HL-60/S4 treated with retinoic acid at 250 ng/mL for 4 days and 3 days (cell line): ENCODE data around the gene MSX1.

Source experiments
- in situ Hi-C: fragments of 300-500 bp; cut with MboI; formaldehyde crosslinking; loops from 2 replicates; pipeline ENCODE4 v1.7.0; 2022; ENCODE audit warnings: low sequenced_read_pairs

Gene MSX1

GRCh38 chr4:4893721-4894120 lies 34.3 kb downstream of the MSX1 start:
- in situ Hi-C loops: no loop called here

DNA sequence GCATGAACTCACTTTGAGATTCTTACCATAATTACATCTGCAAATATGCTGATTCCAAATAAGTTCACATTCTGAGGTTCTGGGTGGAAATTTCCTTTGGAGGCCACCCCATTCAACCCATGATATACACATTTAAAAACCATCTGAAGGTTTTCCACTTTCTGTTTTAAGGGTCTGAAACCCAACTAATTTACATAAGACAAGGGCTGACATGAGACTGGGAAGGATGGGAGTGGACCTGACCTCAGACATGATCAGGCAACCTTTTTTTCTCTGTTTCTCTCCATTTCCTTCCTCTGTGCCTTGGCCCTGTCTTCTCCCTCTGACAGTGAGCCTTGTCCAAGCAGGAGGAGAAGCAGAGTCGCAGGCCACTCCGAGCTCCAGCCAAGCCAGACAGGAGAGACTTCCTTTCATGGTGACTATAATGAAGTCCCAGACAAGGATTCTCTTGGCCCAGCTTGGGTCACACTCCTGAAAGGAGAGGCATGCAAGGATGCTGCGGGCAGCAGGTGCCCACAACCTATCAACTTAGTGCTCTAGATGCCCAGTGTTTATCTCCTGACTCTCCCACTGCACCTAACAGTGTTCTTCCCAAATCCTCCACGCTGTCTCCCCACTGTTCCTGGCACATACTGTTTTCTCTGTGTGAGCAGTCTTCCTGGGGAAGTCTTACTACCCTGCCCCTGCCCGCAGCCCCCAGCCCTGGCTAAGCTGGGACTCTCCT lies 39.9 kb downstream of the MSX1 start:
- in situ Hi-C loops: no loop called here

GRCh38 chr4:4901877-4902276 lies 42.4 kb downstream of the MSX1 start:
- in situ Hi-C loops: no loop called here

GRCh38 chr4:4912155-4912554 lies 52.7 kb downstream of the MSX1 start:
- in situ Hi-C loops: no loop called here

- in situ Hi-C loops: no loop called here
These were observed 53.7 kb downstream of the MSX1 start for GRCh38 chr4:4913147-4913561.
